ENCODE measurements around the gene DLEC1.

The DLEC1 gene

GRCh38 chr3:38108649-38109579, 69.9 kb downstream of the DLEC1 start:
- no peak for DNase-seq

DNA sequence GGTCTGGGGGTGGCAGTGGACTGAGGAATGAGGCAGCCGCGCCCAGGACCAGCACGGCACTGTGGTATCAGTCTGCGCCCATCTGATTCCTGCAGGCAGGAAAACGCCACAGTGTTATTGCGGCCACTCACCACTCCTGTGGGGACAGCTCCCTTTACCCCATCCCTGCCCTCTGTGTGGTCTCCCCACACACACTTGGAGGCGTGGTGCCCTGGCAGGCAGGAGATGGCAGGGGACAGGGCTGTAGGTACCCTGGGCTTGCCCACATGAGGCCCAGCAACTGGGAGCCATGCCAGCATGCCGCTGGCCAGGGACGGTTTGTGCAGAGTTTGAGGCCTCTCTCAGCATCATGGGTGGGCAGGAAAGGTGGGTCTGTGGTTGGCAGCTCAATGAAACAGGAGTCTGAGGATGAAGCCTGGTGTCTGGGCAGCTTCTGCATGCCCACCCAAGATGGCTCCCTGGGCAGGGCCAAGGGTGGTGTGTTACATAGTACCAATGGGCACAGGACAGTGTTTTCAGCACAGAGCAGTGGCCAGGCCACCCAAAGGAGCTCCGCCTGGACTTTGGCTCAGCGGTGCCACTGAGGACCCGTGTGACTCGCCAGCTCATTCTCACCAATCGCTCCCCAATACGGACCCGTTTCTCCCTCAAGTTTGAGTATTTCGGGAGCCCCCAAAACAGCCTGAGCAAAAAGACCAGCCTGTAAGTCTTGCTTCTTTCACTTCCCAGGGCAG, 70.7 kb downstream of the DLEC1 start:
- DNase-seq = no peak

- no peak for DNase-seq
Observed at GRCh38 chr3:38110314-38111050, 71.5 kb downstream of the DLEC1 start.

- DNase-seq = no peak
Observed at GRCh38 chr3:38111201-38111600, 72.2 kb downstream of the DLEC1 start.

DNA sequence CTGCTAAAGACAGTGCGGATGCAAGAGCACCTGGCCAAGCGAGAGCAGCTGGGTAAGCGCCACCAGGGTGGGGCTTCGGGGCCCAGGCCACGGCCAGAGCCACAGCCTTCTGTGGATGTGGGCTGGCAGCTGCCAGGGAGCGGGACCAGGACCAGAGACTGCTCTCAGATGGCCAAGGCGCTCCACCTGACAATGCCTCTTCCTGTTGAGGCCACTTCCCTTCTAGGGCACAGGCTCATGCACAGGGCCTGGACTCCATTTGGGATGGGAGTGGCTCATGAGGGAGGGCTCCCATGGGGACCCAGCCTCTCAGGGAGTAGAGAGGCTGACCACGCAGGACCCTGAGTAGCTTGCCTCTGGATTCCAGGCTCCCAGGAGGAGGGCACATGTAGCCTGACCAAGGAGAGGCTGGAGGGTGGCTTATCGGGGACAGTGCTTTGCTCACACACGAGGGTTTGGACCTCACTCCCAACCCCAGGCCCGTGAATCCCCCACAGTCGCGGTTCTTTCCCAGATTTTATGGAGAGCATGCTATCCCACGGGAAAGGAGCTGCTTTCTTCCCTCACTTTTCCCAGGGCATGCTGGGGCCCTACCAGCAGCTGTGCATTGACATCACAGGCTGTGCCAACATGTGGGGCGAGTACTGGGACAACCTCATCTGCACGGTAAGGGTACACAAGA, 72.8 kb downstream of the DLEC1 start:
- DNase-seq = no peak

DNA sequence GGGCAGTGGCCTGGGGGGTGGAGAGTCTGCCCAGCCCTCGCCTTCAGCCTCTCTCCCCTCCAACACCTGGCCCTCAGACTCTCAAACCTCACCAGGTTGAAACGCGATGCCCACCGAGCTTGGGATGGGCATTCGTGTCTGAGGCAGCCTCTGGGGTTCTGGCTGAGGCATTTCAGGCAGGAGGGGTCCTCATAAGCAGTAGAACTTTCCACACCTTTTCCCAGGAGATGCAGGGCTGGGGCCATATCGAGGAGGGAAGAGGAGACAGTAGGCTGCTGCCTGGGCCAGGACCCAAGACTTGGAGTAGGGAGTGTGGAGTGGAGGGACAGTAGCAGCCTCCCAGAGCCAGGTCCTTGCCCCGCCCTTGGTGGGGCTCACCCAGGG, 73.4 kb downstream of the DLEC1 start:
- no peak for DNase-seq

DNA sequence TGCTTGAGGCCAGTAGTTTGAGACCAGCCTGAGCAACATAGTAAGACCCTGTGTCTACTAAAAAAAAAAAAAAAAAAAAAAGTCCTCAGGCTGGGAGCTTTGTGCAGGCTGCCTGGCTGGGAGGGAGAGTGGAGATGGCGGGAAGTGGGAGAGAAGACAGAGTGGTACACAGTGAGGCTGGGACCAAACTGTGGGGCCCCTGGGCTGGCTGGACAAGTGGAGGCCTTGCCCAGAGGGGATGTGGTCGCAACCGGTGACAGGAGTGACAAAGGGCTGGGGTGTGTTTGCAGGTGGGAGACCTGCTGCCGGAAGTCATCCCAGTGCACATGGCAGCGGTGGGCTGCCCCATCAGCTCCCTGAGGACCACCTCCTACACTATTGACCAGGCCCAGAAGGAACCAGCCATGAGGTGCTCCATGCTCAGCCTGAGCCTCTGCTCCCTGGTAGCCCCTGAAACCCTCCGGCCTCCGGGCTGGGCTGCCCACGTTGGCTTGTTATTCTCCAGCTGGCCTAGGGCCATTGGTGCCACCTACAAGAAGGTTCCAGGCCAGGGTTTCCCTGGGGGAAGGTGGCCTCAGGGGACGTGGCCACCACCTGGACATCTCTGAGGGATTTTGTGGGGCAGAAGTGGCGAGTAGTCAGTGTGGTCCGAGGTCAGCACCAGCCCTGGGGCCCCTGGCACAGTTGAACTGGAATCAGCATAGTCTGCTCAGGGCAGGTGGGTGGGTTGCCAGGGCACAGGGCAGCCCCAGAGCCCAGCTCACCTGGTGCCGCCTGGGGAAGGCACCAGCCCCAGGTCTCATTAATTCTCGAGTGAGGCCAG, 75.3 kb downstream of the DLEC1 start:
- DNase-seq = no peak

DNA sequence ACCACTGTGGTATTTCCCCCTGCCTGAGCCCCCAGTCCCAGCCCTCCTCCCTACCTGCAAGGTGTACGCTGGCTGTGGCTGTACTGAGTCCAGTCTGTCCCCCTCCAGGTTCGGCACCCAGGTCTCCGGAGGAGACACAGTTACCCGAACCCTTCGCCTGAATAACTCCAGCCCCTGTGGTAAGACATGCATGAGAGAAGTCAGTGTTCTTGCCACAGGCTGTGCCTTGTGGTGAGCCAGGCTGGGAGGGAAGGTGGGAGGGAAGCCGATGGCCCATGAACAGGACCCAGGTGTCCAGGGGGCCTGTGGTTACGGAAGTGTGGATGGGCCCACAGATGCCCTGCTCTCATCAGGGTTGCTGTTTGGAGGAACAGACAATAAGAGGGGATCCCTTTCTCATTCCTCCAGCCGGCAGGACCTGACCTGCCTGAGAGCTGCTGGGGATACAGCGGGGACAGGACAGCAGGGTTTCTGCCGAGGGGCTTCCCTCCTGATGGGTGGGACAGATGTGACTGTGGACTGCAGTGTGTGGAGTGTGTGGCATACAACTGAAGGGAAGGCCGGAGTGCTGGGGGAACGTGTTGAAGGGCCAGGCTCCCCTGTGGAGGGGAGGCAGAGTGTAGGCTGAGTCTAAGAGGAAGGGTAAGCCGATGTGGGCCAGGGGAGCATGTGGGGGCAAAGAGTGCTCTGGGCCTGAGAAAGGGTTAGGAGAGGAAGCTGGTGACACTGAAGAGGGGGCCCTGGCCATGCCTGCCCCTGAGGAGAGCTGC, 76.1 kb downstream of the DLEC1 start:
- DNase-seq = no peak

GRCh38 chr3:38115645-38116427, 76.8 kb downstream of the DLEC1 start:
- no peak for DNase-seq

DNA sequence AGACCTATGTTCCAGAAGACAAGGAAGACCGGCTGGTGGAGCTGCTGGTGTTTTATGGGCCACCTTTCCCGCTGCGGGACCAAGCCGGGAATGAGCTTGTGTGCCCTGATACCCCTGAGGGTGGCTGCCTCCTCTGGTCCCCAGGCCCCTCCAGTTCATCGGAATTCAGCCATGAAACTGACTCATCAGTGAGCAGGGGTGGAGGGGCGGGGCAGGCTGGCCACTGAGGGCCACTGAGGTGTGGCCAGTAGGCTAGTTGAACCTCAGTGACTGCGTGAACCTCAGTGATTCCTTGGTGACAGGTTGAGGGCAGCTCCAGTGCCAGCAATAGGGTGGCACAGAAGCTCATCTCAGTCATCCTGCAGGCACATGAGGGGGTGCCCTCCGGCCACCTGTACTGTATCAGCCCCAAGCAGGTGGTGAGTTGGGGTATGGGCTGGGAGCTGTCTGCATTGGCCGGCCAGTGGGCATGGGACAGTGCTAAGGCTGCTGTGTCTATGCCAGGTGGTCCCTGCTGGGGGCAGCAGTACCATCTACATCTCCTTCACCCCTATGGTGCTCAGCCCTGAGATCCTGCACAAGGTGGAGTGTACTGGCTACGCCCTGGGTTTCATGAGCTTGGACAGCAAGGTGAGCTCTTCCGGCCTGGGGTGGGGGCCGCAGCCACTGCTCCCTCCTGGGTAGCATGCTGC, 77.6 kb downstream of the DLEC1 start:
- DNase-seq = no peak

DNA sequence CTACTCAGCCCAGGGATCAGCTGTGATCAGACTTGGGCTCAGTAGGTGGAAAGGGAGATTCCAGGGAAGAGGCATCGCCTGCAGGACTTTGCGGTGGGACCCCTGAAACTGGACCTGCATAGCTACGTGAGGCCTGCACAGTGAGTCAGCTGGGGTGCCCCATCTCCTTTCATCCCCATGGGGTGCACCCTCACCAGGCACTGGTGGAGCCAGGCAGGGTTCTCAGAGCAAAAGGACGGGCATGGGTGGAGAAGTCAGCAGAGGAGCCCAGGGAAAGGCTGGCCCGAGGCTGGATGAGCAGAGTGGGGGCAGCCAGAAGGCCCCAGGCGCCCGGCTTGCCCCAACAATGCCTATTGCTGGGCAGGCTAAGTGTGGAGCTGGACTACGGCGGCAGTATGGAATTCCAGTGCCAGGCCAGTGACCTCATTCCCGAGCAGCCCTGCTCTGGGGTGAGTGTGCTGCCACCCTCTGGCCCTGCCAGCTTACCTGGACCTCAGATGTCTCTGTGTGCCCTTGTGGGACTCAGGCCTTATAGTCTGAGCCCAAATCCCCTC, 78.2 kb downstream of the DLEC1 start:
- DNase-seq = peak in 1 of 56 donors; percentile 21

GRCh38 chr3:38117748-38118420, 78.9 kb downstream of the DLEC1 start:
- DNase-seq = peak in 23 of 56 donors; percentile 4 to 61 (median 23)

- peak in 2 of 56 donors; percentile 8 to 24 for DNase-seq
Observed at GRCh38 chr3:38118421-38119247, 79.6 kb downstream of the DLEC1 start.

GRCh38 chr3:38119248-38119544, 80.2 kb downstream of the DLEC1 start:
- no peak for DNase-seq

- DNase-seq = no peak
Observed at GRCh38 chr3:38119821-38120692, 81.0 kb downstream of the DLEC1 start.
